Calu3 (cell line): ENCODE results near the gene TGFA. TPM values are rescaled to one million over a fixed set of nuclear protein-coding genes. Genes with fewer than 3 reads are reported as not detected.

Experiments used
- BruUV-seq: library from RNA; stranded (reverse); fragments of 400-500 nt; replicated peaks from 2 replicates; lab custom pipeline; 2021; lab: Mats Ljungman, UMichigan
- CTCF ChIA-PET: fragments of 300-600 bp; sonication (Branson Sonifier 250); formaldehyde crosslinking; loops from one replicate; lab custom pipeline; 2022; ENCODE audit warnings: antibody characterized with exemption; lab: Charles Lee
- DNase-seq: peaks from one replicate; pipeline ENCODE4 v3.0.0; 2022
- H3K27ac Mint-ChIP-seq: one replicate; pipeline ENCODE4 v1.8.0; 2022; ENCODE audit warnings: mixed read lengths; ENCODE audit not compliant: unreplicated experiment
- H3K27me3 Mint-ChIP-seq: one replicate; pipeline ENCODE4 v1.8.0; 2022; ENCODE audit warnings: mixed read lengths; ENCODE audit not compliant: unreplicated experiment
- H3K36me3 Mint-ChIP-seq: one replicate; pipeline ENCODE4 v1.8.0; 2022; ENCODE audit warnings: mild to moderate bottlenecking, moderate library complexity, mixed read lengths; ENCODE audit not compliant: insufficient read depth, unreplicated experiment
- H3K4me1 Mint-ChIP-seq: one replicate; pipeline ENCODE4 v1.8.0; 2022; ENCODE audit warnings: mild to moderate bottlenecking, low read depth, mixed read lengths; ENCODE audit not compliant: unreplicated experiment
- H3K4me3 Mint-ChIP-seq: one replicate; pipeline ENCODE4 v1.8.0; 2022; ENCODE audit warnings: mild to moderate bottlenecking, low read depth, moderate library complexity, mixed read lengths; ENCODE audit not compliant: unreplicated experiment
- H3K9me3 Mint-ChIP-seq: one replicate; pipeline ENCODE4 v1.8.0; 2022; ENCODE audit warnings: low read depth, mixed read lengths; ENCODE audit not compliant: unreplicated experiment
- CTCF ChIP-seq: fragments of 200-600 bp; IDR thresholded peaks from one replicate; pipeline ENCODE4 v1.8.0; 2022; ENCODE audit warnings: antibody characterized with exemption; ENCODE audit not compliant: unreplicated experiment
- intact Hi-C: fragments of 100-400 bp; cut with micrococcal nuclease; formaldehyde crosslinking; loops from one replicate; pipeline ENCODE4 v1.10.0; 2022; ENCODE audit not compliant: unreplicated experiment
- total RNA-seq: library from RNA; stranded (reverse); gene quantifications from 2 replicates; pipeline ENCODE4 v1.2.3, GENCODE V29; 2022

TGFA gene
- total RNA-seq, 1 experiment from 2014 or later, result 80.0 TPM

- Mint-ChIP-seq H3K4me1 (peaks cover 34% of the 10 kb centered on the region), H3K9me3 (no peaks in the 10 kb centered on the region), H3K27me3 (no peaks in the 10 kb centered on the region), H3K4me3 (no peak overlapping the region), H3K27ac (no peak overlapping the region), H3K36me3 (no peaks in the 10 kb centered on the region)
- no TSS peak for BruUV-seq
- no peak for TF ChIP-seq CTCF
- CTCF ChIA-PET, result no interaction called here
- intact Hi-C loops, result no loop called here
- no peak for DNase-seq
Measured at GRCh38 chr2:70469961-70470360, 83.7 kb downstream of the TGFA start.

- no peaks in the 10 kb centered on the region for H3K9me3 Mint-ChIP-seq
- CTCF ChIA-PET, result no interaction called here
- no peak for TF ChIP-seq CTCF
- DNase-seq, result no peak
- no peaks in the 10 kb centered on the region for H3K36me3 Mint-ChIP-seq
- H3K4me1 Mint-ChIP-seq, result peaks cover 36% of the 10 kb centered on the region
- no peak overlapping the region for H3K27ac Mint-ChIP-seq
- no TSS peak for BruUV-seq
- no peaks in the 10 kb centered on the region for H3K27me3 Mint-ChIP-seq
- no peak overlapping the region for H3K4me3 Mint-ChIP-seq
- intact Hi-C loops, result no loop called here
Measured at GRCh38 chr2:70469435-70469834, 84.2 kb downstream of the TGFA start.

- no peak for TF ChIP-seq CTCF
- Mint-ChIP-seq H3K27me3 (no peaks in the 10 kb centered on the region), H3K4me3 (no peak overlapping the region), H3K27ac (no peak overlapping the region), H3K36me3 (no peaks in the 10 kb centered on the region), H3K4me1 (peaks cover 36% of the 10 kb centered on the region), H3K9me3 (no peaks in the 10 kb centered on the region)
- CTCF ChIA-PET, result no interaction called here
- BruUV-seq, result no TSS peak
- no peak for DNase-seq
- intact Hi-C loops, result no loop called here
Measured at GRCh38 chr2:70468878-70469277, 84.7 kb downstream of the TGFA start.

- no peak for DNase-seq
Measured at GRCh38 chr2:70467831-70468779, 85.5 kb downstream of the TGFA start.

More at GRCh38 chr2:70467831-70468779, 85.5 kb downstream of the TGFA start:
- Mint-ChIP-seq H3K9me3 (no peaks in the 10 kb centered on the region), H3K27ac (no peak overlapping the region), H3K4me1 (peaks cover 32% of the 10 kb centered on the region), H3K27me3 (no peaks in the 10 kb centered on the region), H3K36me3 (no peaks in the 10 kb centered on the region), H3K4me3 (no peak overlapping the region)
- intact Hi-C loops, result no loop called here
- BruUV-seq, result no TSS peak
- CTCF ChIA-PET, result no interaction called here
- no peak for TF ChIP-seq CTCF
